Loucy (cell line): ENCODE data around the gene EXOC7.

Experiments used
- CTCF ChIP-seq: fragments of 200-600 bp; sonication (generic); conservative IDR thresholded peaks from 2 replicates; pipeline ENCODE4 v1.5.1; 2014; ENCODE audit warnings: mild to moderate bottlenecking, antibody characterized with exemption, low read length
- EZH2phosphoT487 ChIP-seq: fragments of 200-600 bp; IDR thresholded peaks from 2 replicates; pipeline ENCODE4 v1.6.1; 2018; ENCODE audit warnings: antibody characterized with exemption, mild to moderate bottlenecking, moderate library complexity, borderline replicate concordance

- no peak for TF ChIP-seq CTCF
- no peak for TF ChIP-seq EZH2phosphoT487
Observed at GRCh38 chr17:76136276-76137000, 32.9 kb upstream of the EXOC7 start.
